Measurements from ENCODE around the gene CLIP1.

CLIP1 gene

GRCh38 chr12:122227341-122227740 lies 195.1 kb downstream of the CLIP1 start:
- no peak for TF ChIP-seq CTCF (IDR thresholded peaks at IDR 0.05; ENCODE audit: control extremely low read depth, extremely low read depth, low read depth, missing control alignments)
- POLR2A ChIA-PET, result interaction anchor here (1.2 kb wide), 1 partner anchor 274 kb away, joined by 3 read pairs; the partner anchor contains the start of gene ZCCHC8
- DNase-seq (ENCODE audit: extremely low spot score), result no peak
- CTCF ChIA-PET, result interaction anchor here (1.9 kb wide), 1 partner anchor 39 kb away, joined by 4 read pairs; the partner anchor contains the start of gene VPS33A

- CTCF ChIA-PET, result interaction anchor here (1.0 to 1.9 kb wide), 3 partner anchors 34 to 40 kb away, joined by 3 to 4 read pairs (median 4); partner anchors contain the start of gene VPS33A
- TF ChIP-seq CTCF (IDR thresholded peaks at IDR 0.05; ENCODE audit: control extremely low read depth, extremely low read depth, low read depth, missing control alignments), result no peak
- POLR2A ChIA-PET, result interaction anchor here (0.9 to 1.5 kb wide), 4 partner anchors 15 to 274 kb away, joined by 3 to 4 read pairs (median 3); partner anchors contain the start of gene ZCCHC8
- DNase-seq (ENCODE audit: extremely low spot score), result no peak
These were observed 195.9 kb downstream of the CLIP1 start for GRCh38 chr12:122226366-122227125.

- ChIA-PET CTCF (interaction anchor here (1.0 to 1.3 kb wide), 2 partner anchors 33 to 38 kb away, joined by 3 to 4 read pairs; no protein-coding TSS in a partner anchor), POLR2A (interaction anchor here (0.6 to 1.5 kb wide), 5 partner anchors 14 to 1234 kb away, joined by 3 to 5 read pairs (median 3); partner anchors contain the start of gene ZCCHC8)
- peak; percentile 99 for DNase-seq (ENCODE audit: extremely low spot score)
- TF ChIP-seq CTCF (IDR thresholded peaks at IDR 0.05; ENCODE audit: control extremely low read depth, extremely low read depth, low read depth, missing control alignments), result no peak
These were observed 196.6 kb downstream of the CLIP1 start, which contains the start of gene DIABLO for GRCh38 chr12:122225683-122226365. DIABLO (minus strand) TSS chr12:122226052; CDS start chr12:122226014, 38 bp downstream.

Measured in GM10248 (cell line).